NCI-H1417 treated with DMSO at 0.1 percent for 48 hours (cell line): ENCODE results near the gene SVIL.

Experiments used
- DNase-seq: peaks from one replicate; lab custom pipeline; 2025; lab: John Stamatoyannopoulos, UW

SVIL gene

DNA sequence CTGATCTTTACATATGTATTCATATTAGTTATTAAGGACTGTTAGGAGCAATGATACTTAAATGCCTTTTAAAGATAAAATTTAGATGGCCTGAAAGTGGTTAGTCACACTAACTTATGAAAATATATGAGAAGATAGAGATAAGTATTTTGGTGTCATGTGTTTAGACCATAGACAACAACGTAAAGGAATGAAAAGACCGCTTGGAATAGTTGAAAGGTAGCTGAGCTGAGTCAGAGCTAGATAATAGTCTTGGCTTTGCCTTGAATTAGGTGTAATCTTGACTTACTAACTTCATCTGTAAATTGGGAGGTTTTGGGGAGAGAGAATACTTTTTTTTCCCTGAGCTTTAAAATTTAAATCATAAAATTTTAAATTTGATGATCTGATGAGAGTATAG lies 218.9 kb downstream of the SVIL start:
- no peak for DNase-seq

DNA sequence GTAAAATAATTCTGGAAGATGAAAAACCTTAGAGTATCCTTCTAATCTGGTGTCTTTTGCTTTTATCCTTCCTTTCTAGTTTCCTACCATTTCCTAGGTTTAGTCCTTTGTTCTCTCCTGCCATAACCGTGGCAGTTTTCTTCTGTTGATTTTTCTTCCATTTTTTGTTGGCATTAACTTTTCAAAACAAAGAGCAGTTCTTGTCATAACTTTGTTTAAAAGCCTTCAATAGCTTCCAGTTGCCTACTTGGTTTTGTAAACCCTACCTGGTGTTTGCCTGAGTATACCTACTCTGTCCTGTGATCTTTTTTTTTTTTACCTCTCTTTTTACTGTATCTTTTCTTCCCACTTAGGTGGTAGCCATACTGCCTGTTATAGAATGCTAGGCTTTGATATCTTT lies 220.3 kb downstream of the SVIL start:
- no peak for DNase-seq

DNA sequence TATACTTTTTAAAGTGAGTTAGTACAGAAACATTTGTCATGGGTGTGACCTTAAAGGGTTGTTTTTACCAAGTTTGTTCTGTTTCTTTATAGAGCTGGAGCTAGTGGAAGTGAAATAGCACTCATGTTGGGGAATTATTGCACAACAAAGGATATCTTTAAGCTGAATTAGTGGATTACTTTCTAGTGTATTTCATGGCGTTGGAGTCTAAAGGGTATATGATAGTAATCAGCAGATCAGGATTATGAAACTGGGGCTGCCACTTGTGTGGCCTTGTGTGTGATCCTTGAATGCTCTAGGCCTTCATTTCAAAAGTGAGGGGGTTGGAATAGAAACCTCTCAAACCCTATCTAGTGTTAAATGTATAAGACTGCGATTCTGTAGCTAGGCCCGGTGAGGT lies 222.3 kb downstream of the SVIL start:
- no peak for DNase-seq

DNA sequence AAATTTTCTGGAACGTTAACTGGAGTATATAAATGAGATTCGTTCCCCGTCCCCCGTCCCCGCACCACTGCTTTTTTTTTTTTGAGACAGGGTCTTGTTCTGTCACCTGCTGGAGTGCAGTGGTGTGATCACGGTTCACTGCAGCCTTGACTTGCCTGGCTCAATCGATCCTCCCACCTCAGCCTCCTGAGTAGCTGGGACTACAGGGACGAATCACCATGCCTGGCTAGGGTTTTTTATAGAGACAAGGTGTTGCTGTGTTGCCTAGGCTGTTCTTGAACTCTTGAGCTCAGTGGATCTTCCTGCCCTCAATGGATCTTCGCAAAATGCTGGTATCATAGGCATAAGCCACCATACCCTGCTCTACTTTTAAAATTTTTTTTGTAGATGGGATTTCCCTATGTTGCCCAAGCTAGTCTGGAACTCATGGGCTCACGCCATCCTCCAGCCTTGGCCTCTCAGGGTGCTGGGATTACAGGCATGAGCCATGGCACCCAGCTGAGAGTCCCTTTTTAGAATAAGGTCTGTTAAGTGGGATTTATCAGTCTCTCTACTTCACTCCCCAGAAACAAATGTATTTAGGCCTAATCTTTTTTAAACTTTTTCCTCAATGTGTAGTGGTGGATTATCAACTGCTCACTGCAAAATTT lies 223.0 kb downstream of the SVIL start:
- DNase-seq, result no peak

DNA sequence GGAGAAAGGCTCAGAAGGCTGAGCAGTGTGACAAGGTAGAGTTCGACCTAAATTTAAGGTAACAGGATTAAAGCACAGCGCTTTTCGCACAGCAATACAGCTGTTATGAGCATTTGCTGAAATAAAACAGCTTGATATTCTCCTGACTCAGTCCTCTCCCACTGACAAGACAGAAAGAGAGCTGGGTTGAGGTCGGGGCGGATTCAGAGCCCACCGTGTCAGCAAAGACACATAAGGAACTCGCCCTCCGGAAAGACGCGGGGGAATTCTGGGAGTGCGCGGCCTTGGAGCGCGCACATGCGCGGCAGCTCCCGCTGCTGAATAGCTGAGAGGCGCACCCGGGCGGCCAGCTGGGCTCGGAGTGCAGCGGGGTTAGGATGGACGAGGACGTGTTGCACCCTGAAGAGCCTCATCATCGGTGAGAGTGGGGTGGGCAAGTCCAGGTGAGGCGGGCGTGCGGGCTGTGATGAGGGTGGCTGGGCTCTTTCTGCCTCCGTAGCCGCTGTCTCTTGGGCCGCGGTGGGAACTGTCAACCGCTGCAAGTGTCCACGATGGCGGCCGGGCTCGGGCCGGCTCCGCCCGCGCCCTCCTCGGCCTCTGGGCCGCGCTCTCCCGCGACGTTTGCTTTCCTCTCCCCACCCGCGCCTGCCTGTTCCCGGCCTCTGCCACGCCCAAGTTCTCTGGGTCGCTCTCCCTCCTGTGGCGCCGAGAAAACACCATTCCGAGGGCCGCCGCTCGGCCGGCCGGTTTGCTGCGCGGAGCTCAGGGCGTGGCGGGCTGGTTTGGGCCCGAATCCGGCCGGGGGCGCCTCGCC lies 225.3 kb downstream of the SVIL start:
- no peak for DNase-seq

DNA sequence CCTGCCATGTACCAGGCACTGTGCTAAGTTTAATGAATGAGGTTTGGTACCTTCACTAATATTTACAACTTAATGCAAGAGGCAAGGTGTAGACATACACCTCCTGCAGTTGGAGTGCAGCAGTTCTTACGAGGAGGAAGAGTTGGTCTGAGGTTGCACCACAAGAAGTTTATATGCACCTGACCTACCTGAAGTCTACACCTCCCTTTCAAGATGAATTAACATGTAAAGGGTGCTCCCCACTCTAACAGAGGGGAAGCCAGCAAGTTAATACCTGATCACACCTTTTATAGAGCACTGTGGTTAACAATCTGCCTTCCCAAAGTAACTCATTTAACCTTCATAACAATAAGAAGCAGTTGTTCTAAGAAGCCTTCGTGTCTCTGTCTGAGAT lies 225.9 kb downstream of the SVIL start:
- no peak for DNase-seq
